HEK293 (cell line): ENCODE measurements around the gene GPR35.

Experiments used
- ZNF544 ChIP-seq: fragments of 450-650 bp; formaldehyde crosslinking; IDR thresholded peaks from 2 replicates; pipeline ENCODE4 v1.5.0; 2017; ENCODE audit warnings: missing biosample characterization, missing genetic modification characterization
- ZNF548 ChIP-seq: fragments of 450-650 bp; formaldehyde crosslinking; IDR thresholded peaks from 2 replicates; pipeline ENCODE4 v1.5.1; 2016; ENCODE audit warnings: missing biosample characterization, missing genetic modification characterization
- TF ChIP-seq, protein P1 (sequence below): sonication (generic); formaldehyde crosslinking; IDR thresholded peaks from 2 replicates; pipeline ENCODE4 v1.8.1; 2022; ENCODE audit warnings: mild to moderate bottlenecking, moderate library complexity, missing genetic modification reagents
- TF ChIP-seq, protein P2 (sequence below): fragments of 450-650 bp; formaldehyde crosslinking; IDR thresholded peaks from 2 replicates; pipeline ENCODE4 v1.5.1; 2016; ENCODE audit warnings: missing biosample characterization, missing genetic modification characterization

DNA sequence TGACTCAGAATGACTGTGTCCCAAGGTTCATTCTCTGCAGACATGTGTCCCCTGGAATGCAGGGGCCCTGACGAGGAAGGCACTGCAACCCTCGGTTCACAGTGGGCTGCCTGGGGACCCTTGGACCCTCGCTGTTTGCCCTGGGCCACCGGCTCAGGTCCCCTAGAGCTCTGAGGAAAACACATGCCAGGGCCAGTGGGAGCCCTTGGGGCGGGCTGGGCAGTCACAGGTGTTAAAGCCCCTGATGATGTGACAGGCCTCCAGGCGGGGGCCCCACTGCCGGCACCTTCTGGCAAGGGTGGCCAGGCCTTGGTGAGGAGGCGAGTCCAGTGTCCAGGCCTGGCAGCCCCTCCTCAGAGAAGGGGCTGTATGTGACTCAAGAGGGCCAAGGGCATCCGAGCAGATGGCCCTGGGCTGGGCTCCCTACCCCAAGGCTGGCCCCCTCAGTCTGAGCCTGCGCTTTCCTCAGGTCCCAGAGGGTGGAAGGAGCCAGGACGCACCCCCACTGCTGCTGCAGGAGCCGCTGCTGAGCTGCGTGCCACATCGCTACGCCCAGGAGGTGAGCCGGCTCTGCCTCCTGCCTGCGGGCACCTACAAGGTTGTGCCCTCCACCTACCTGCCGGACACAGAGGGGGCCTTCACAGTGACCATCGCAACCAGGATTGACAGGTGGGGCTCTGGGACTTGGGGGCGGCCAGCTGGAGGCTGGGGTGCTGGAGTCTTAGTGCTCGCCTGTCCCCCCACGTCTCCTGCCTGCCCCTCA is 27.7 kb upstream of the GPR35 start:
- TF ChIP-seq ZNF544 (tag by site-specific recombination) (no peak), ZNF548 (tag by site-specific recombination) (no peak)
- TF ChIP-seq, protein P1, sequence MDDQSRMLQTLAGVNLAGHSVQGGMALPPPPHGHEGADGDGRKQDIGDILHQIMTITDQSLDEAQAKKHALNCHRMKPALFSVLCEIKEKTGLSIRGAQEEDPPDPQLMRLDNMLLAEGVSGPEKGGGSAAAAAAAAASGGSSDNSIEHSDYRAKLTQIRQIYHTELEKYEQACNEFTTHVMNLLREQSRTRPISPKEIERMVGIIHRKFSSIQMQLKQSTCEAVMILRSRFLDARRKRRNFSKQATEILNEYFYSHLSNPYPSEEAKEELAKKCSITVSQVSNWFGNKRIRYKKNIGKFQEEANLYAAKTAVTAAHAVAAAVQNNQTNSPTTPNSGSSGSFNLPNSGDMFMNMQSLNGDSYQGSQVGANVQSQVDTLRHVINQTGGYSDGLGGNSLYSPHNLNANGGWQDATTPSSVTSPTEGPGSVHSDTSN (CRISPR knock-in tag): no peak
- TF ChIP-seq, protein P2, sequence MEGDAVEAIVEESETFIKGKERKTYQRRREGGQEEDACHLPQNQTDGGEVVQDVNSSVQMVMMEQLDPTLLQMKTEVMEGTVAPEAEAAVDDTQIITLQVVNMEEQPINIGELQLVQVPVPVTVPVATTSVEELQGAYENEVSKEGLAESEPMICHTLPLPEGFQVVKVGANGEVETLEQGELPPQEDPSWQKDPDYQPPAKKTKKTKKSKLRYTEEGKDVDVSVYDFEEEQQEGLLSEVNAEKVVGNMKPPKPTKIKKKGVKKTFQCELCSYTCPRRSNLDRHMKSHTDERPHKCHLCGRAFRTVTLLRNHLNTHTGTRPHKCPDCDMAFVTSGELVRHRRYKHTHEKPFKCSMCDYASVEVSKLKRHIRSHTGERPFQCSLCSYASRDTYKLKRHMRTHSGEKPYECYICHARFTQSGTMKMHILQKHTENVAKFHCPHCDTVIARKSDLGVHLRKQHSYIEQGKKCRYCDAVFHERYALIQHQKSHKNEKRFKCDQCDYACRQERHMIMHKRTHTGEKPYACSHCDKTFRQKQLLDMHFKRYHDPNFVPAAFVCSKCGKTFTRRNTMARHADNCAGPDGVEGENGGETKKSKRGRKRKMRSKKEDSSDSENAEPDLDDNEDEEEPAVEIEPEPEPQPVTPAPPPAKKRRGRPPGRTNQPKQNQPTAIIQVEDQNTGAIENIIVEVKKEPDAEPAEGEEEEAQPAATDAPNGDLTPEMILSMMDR (tag by site-specific recombination): no peak
